Endothelial cell of umbilical vein (primary cell): ENCODE data around the gene GRK5. TPM values are rescaled to one million over a fixed set of nuclear protein-coding genes. Genes with fewer than 3 reads are reported as not detected.

Experiments used
- BruUV-seq: library from RNA; stranded (reverse); fragments of 400-500 nt; replicated peaks from 2 replicates; lab custom pipeline; 2021; lab: Mats Ljungman, UMichigan
- CTCF ChIA-PET: fragments of 300-600, 350-600 bp; sonication (Branson Sonifier 250); formaldehyde crosslinking; loops from one replicate; lab custom pipeline; 2021; ENCODE audit warnings: antibody characterized with exemption, inconsistent platforms; lab: Charles Lee
- POLR2A ChIA-PET: fragments of 300-600, 350-600 bp; sonication (Branson Sonifier 250); formaldehyde crosslinking; loops from one replicate; lab custom pipeline; 2021; ENCODE audit warnings: antibody characterized with exemption, inconsistent platforms; lab: Charles Lee
- DNase-seq: peaks from one replicate; pipeline ENCODE4 v3.0.0-alpha.2; 2011; ENCODE audit warnings: low read depth, low spot score
- FAIRE-seq: peaks from 2 replicates; lab custom pipeline; 2011; peaks lifted over from hg19 to GRCh38; lab: Jason Lieb, UNC
- H2AFZ ChIP-seq: 2 replicates; pipeline ENCODE4 v1.6.0; 2012; ENCODE audit warnings: low read depth, low read length, control low read depth, inconsistent platforms
- H3K27ac ChIP-seq: 2 replicates; pipeline ENCODE4 v1.5.1; 2011; ENCODE audit warnings: low read depth, mild to moderate bottlenecking, control low read depth, low read length, moderate library complexity; ENCODE audit not compliant: insufficient read depth
- H3K27me3 ChIP-seq, 2 experiments: 2 replicates each; pipeline versions ENCODE4 v1.6.0 to v1.6.1; 2011; ENCODE audit warnings: low read length in 2 of 2, mixed read lengths in 1 of 2; ENCODE audit not compliant: control insufficient read depth in 2 of 2, insufficient read depth in 2 of 2
- H3K36me3 ChIP-seq, 2 experiments: 2 replicates in 1 of 2; 3 replicates in 1 of 2; pipeline ENCODE4 v1.5.1; 2011; ENCODE audit warnings: low read length in 2 of 2, mild to moderate bottlenecking in 1 of 2, moderate library complexity in 1 of 2; ENCODE audit not compliant: control insufficient read depth in 2 of 2, insufficient read depth in 2 of 2; ENCODE audit errors: extremely low read depth in 1 of 2
- H3K4me1 ChIP-seq: 3 replicates; pipeline ENCODE4 v1.5.1; 2011; ENCODE audit warnings: mild to moderate bottlenecking, low read length; ENCODE audit not compliant: control insufficient read depth, insufficient read depth; ENCODE audit errors: extremely low read depth
- H3K4me2 ChIP-seq: 2 replicates; pipeline ENCODE4 v1.6.1; 2011; ENCODE audit warnings: low read length, control low read depth, mixed read lengths; ENCODE audit not compliant: insufficient read depth
- H3K4me3 ChIP-seq, 3 experiments: fragments of 200-600 bp in 1 of 3; sonication (generic), shearing (Covaris generic) in 1 of 3; replicated peaks in 1 of 3; 2 replicates each; pipeline ENCODE4 v1.5.1; 2011 to 2016; ENCODE audit warnings: control low read depth in 3 of 3, low read length in 3 of 3, mild to moderate bottlenecking in 2 of 3, inconsistent platforms in 1 of 3, low read depth in 1 of 3, moderate library complexity in 1 of 3; ENCODE audit not compliant: insufficient read depth in 1 of 3
- H3K79me2 ChIP-seq: 2 replicates; pipeline ENCODE4 v1.6.0; 2012; ENCODE audit warnings: low read length, inconsistent platforms; ENCODE audit not compliant: control insufficient read depth, insufficient read depth
- H3K9ac ChIP-seq: replicated peaks from 2 replicates; pipeline ENCODE3; 2011; ENCODE audit warnings: low read length, control low read depth; ENCODE audit not compliant: insufficient read depth; ENCODE audit errors: extremely low read depth
- H3K9me1 ChIP-seq: replicated peaks from 3 replicates; pipeline ENCODE4 v1.6.0; 2011; ENCODE audit warnings: mild to moderate bottlenecking, low read length; ENCODE audit not compliant: control insufficient read depth, insufficient read depth; ENCODE audit errors: extremely low read depth
- H3K9me3 ChIP-seq: replicated peaks from 2 replicates; pipeline ENCODE4 v1.5.1; 2012; ENCODE audit warnings: low read length, inconsistent platforms; ENCODE audit not compliant: control insufficient read depth, insufficient read depth
- H4K20me1 ChIP-seq: replicated peaks from 2 replicates; pipeline ENCODE3; 2011; ENCODE audit warnings: mild to moderate bottlenecking, low read length; ENCODE audit not compliant: control insufficient read depth, insufficient read depth; ENCODE audit errors: extremely low read depth
- GATA2 ChIP-seq: IDR thresholded peaks from 2 replicates; pipeline ENCODE4 v1.7.0; 2011; ENCODE audit warnings: low read depth, mild to moderate bottlenecking, moderate library complexity, mixed read lengths, low read length; ENCODE audit not compliant: insufficient read length, insufficient read depth
- JUN ChIP-seq: IDR thresholded peaks from 2 replicates; pipeline ENCODE4 v1.6.1; 2011; ENCODE audit warnings: borderline replicate concordance, low read depth; ENCODE audit not compliant: insufficient read length, insufficient read depth
- MYC ChIP-seq: IDR thresholded peaks from one replicate; pipeline ENCODE4 v1.6.1; 2011; ENCODE audit warnings: mild to moderate bottlenecking, low read depth, low read length
- POLR2AphosphoS5 ChIP-seq: IDR thresholded peaks from 2 replicates; pipeline ENCODE4 v1.6.1; 2012; ENCODE audit warnings: low read depth, mild to moderate bottlenecking, control low read depth, low read length, moderate library complexity; ENCODE audit not compliant: insufficient read depth
- dilution Hi-C: fragments of 300-500 bp; cut with MboI; formaldehyde crosslinking; loops from one replicate; pipeline ENCODE4 v1.15.0; 2019; ENCODE audit warnings: low sequenced_read_pairs; ENCODE audit not compliant: extremely low pct_ligation_motif_present
- intact Hi-C: fragments of 100-400 bp; cut with micrococcal nuclease; formaldehyde crosslinking; loops from one replicate; pipeline ENCODE4 v1.10.0; 2022
- polyA plus RNA-seq, 4 experiments: library from polyadenylated mRNA; depleted of rRNA in 3 of 4; stranded (reverse) in 3 of 4; unstranded in 1 of 4; fragments of >200 nt; gene quantifications; 2 replicates each; pipeline versions ENCODE4 v1.2.1 to v1.2.3, GENCODE V29; 2011 to 2012; ENCODE audit warnings: missing spikeins in 1 of 4
- total RNA-seq: library from RNA; stranded (reverse); gene quantifications from 2 replicates; pipeline ENCODE4 v1.2.3, GENCODE V29; 2021

GRK5 gene
- total and polyA plus RNA-seq, 2 donors (not counting 3 experiments of a cell fraction or from before 2014, with no cell fraction given), result 13.1 to 29.5 TPM

GRCh38 chr10:119203006-119203405 is 4.4 kb upstream of the GRK5 start:
- FAIRE-seq, result no peak
- Histone ChIP-seq H3K36me3 (no peaks in the 10 kb centered on the region), H3K9ac (peak overlapping the region; percentile 29), H3K27ac (peak overlapping the region; percentile 65), H3K4me1 (peaks cover 37% of the 10 kb centered on the region), H3K9me1 (no peaks in the 10 kb centered on the region), H3K79me2 (peaks cover 3% of the 10 kb centered on the region), H3K4me3 (no peak overlapping the region), H3K27me3 (no peaks in the 10 kb centered on the region), H3K9me3 (no peaks in the 10 kb centered on the region), H3K4me2 (peak overlapping the region; percentile 39), H4K20me1 (no peaks in the 10 kb centered on the region), H2AFZ (peak overlapping the region; percentile 63)
- ChIA-PET POLR2A (interaction anchor here (0.6 kb wide), 1 partner anchor 425 kb away, joined by 4 read pairs; no protein-coding TSS in a partner anchor), CTCF (interaction anchor here (0.7 to 6.6 kb wide), 21 partner anchors 10 to 340 kb away, joined by 3 to 245 read pairs (median 4); partner anchors contain the start of gene RGS10)
- no TSS peak for BruUV-seq
- intact Hi-C loops (loop anchor here (10.0 kb wide), 1 partner anchor 452 kb away; the partner anchor contains the start of gene BAG3), dilution Hi-C loops (no loop called here)
- peak; percentile 86 for DNase-seq
- TF ChIP-seq JUN (peak; percentile 32), MYC (no peak)

- Histone ChIP-seq H3K4me3 (peak overlapping the region in 2 of 3 experiments; percentile 24 to 74), H3K9ac (peak overlapping the region; percentile 83), H4K20me1 (no peaks in the 10 kb centered on the region), H3K9me1 (no peaks in the 10 kb centered on the region), H3K27ac (peak overlapping the region; percentile 92), H3K4me1 (peaks cover 52% of the 10 kb centered on the region), H3K36me3 (no peaks in the 10 kb centered on the region), H3K27me3 (no peaks in the 10 kb centered on the region), H3K79me2 (peaks cover 19% of the 10 kb centered on the region), H3K9me3 (no peaks in the 10 kb centered on the region), H3K4me2 (peak overlapping the region; percentile 82), H2AFZ (peak overlapping the region; percentile 84)
- ChIA-PET CTCF (interaction anchor here (0.6 to 8.6 kb wide), 61 partner anchors 8 to 400 kb away, joined by 3 to 180 read pairs (median 5); partner anchors contain the start of genes RGS10 and TIAL1), POLR2A (interaction anchor here (1.6 kb wide), 1 partner anchor 240 kb away, joined by 4 read pairs; no protein-coding TSS in a partner anchor)
- BruUV-seq, result TSS peak; percentile 38
- DNase-seq, result no peak
- intact Hi-C loops (loop anchor here (1.0 to 10.0 kb wide), 6 partner anchors 28 to 449 kb away; partner anchors contain the start of genes BAG3 and PRDX3), dilution Hi-C loops (no loop called here)
- no peak for FAIRE-seq
- peak; percentile 29 for TF ChIP-seq POLR2AphosphoS5
- TF ChIP-seq GATA2, result no peak
These were observed 1.3 kb upstream of the GRK5 start for GRCh38 chr10:119205894-119206602.
